Neural crest cell (in vitro differentiated cells): ENCODE measurements around the gene PTGER1. TPM values are rescaled to one million over a fixed set of nuclear protein-coding genes. Genes with fewer than 3 reads are reported as not detected.
"Not testable (repeated sequence)": the region's sequence is repeated elsewhere in the genome, so short reads cannot be mapped to it uniquely, and the experiment has no call there.

ENCODE experiments used
- DNase-seq: peaks from one replicate; pipeline ENCODE4 v3.0.0; 2021; ENCODE audit warnings: low read depth, mixed read lengths, low spot score
- H3K27ac Mint-ChIP-seq: one replicate; pipeline ENCODE4 v1.8.0; 2021; ENCODE audit warnings: mild to moderate bottlenecking, mixed read lengths; ENCODE audit not compliant: unreplicated experiment
- H3K27me3 Mint-ChIP-seq: 2 replicates; pipeline ENCODE4 v1.8.0; 2021; ENCODE audit warnings: low read depth, mild to moderate bottlenecking, mixed read lengths
- H3K36me3 Mint-ChIP-seq: 2 replicates; pipeline ENCODE4 v1.8.0; 2021; ENCODE audit warnings: low read depth, mild to moderate bottlenecking, mixed read lengths
- H3K4me1 Mint-ChIP-seq: 2 replicates; pipeline ENCODE4 v1.8.0; 2021; ENCODE audit warnings: mixed read lengths
- H3K4me3 Mint-ChIP-seq: one replicate; pipeline ENCODE4 v1.8.0; 2021; ENCODE audit warnings: mild to moderate bottlenecking, mixed read lengths
- H3K9me3 Mint-ChIP-seq: 2 replicates; pipeline ENCODE4 v1.8.0; 2021; ENCODE audit warnings: mixed read lengths
- CTCF ChIP-seq: fragments of 200-600 bp; sonication (generic); conservative IDR thresholded peaks from 2 replicates; pipeline ENCODE4 v1.5.0; 2021; ENCODE audit warnings: antibody characterized with exemption, mild to moderate bottlenecking
- total RNA-seq: library from RNA; stranded (reverse); gene quantifications from 2 replicates; pipeline ENCODE4 v1.2.1, GENCODE V29; 2021

The PTGER1 gene
- total RNA-seq, 1 donor from 2014 or later: 0.40 TPM

- TF ChIP-seq CTCF: no peak
- Mint-ChIP-seq H3K4me1 (peaks cover 7% of the 10 kb centered on the region), H3K4me3 (no peak overlapping the region), H3K27me3 (peaks cover 7% of the 10 kb centered on the region), H3K36me3 (no peaks in the 10 kb centered on the region), H3K9me3 (no peaks in the 10 kb centered on the region), H3K27ac (no peak overlapping the region)
- no peak for DNase-seq
Observed at GRCh38 chr19:14470031-14470876, 4.9 kb downstream of the PTGER1 start.

GRCh38 chr19:14467816-14468215, 7.3 kb downstream of the PTGER1 start:
- Mint-ChIP-seq H3K27me3 (peaks cover under 1% of the 10 kb centered on the region), H3K4me1 (no peaks in the 10 kb centered on the region), H3K4me3 (no peak overlapping the region), H3K27ac (no peak overlapping the region), H3K9me3 (no peaks in the 10 kb centered on the region), H3K36me3 (peaks cover 4% of the 10 kb centered on the region)
- TF ChIP-seq CTCF: no peak
- DNase-seq: no peak

GRCh38 chr19:14467391-14467790, 7.8 kb downstream of the PTGER1 start:
- H3K27ac Mint-ChIP-seq: no peak overlapping the region

GRCh38 chr19:14463747-14464146, 11.4 kb downstream of the PTGER1 start:
- no peak for TF ChIP-seq CTCF
- no peak for DNase-seq
- Mint-ChIP-seq H3K9me3 (no peaks in the 10 kb centered on the region), H3K27ac (no peak overlapping the region), H3K36me3 (peaks cover 4% of the 10 kb centered on the region), H3K4me3 (no peak overlapping the region), H3K27me3 (no peaks in the 10 kb centered on the region), H3K4me1 (no peaks in the 10 kb centered on the region)

More at GRCh38 chr19:14467391-14467790, 7.8 kb downstream of the PTGER1 start:
- no peak for DNase-seq
- peaks cover 4% of the 10 kb centered on the region for H3K36me3 Mint-ChIP-seq
- no peak overlapping the region for H3K4me3 Mint-ChIP-seq
- H3K4me1 Mint-ChIP-seq: no peaks in the 10 kb centered on the region
- no peak for TF ChIP-seq CTCF
- no peaks in the 10 kb centered on the region for H3K9me3 Mint-ChIP-seq
- no peaks in the 10 kb centered on the region for H3K27me3 Mint-ChIP-seq

- not testable (repeated sequence) for H3K4me3 Mint-ChIP-seq, H3K27me3 Mint-ChIP-seq, H3K4me1 Mint-ChIP-seq, DNase-seq, H3K9me3 Mint-ChIP-seq, H3K27ac Mint-ChIP-seq, H3K36me3 Mint-ChIP-seq
Observed at GRCh38 chr19:14462401-14462800, 12.8 kb downstream of the PTGER1 start.

GRCh38 chr19:14460935-14461334, 14.2 kb downstream of the PTGER1 start:
- TF ChIP-seq CTCF: no peak
- no peak overlapping the region for H3K4me3 Mint-ChIP-seq
- no peaks in the 10 kb centered on the region for H3K27me3 Mint-ChIP-seq
- H3K9me3 Mint-ChIP-seq: no peaks in the 10 kb centered on the region
- no peak for DNase-seq
- peaks cover 5% of the 10 kb centered on the region for H3K36me3 Mint-ChIP-seq
- no peak overlapping the region for H3K27ac Mint-ChIP-seq
- no peaks in the 10 kb centered on the region for H3K4me1 Mint-ChIP-seq
